ENCODE data around the gene MYO1A.

Gene MYO1A

DNA sequence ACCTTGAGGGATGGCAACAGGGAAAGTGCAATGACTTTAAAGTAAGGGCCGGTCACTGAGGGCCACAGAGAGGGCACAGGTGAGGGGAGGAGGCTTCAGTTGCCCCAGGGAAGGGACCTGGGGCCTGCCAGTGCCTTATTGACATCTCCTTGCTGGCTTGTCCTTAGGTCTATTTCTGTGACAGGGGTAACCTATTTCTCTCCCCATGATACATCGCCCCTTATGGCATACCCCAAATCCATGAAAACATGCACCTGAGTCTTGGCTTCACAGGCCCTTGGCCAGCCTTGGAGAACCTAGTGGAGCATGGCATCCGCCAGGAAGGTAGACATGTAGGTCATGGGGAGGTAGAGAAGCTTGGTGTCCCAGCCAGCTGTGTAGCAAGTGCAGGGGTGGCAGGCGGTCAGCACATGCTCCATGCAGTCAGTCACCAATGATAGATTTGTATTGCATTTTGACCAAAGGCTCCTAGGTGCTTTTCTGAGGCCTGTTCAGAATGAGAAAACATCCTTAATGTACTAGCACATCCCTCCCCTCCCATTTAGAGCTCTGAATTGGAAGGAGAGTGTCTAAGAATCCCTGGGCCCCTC, 68.9 kb downstream of the MYO1A start:
- Histone ChIP-seq H3K4me3 (ENCODE audit: low read depth, low read length) (no peak overlapping the region), H3K36me3 (ENCODE audit: control insufficient read depth, insufficient read depth, low read length) (no peaks in the 10 kb centered on the region), H3K4me1 (ENCODE audit: control insufficient read depth, insufficient read depth, low read length) (no peaks in the 10 kb centered on the region), H3K9me3 (ENCODE audit: control insufficient read depth, insufficient read depth, low read length) (no peaks in the 10 kb centered on the region), H3K9ac (ENCODE audit: low read depth, low read length) (no peak overlapping the region), H3K27me3 (ENCODE audit: control insufficient read depth, insufficient read depth, low read length) (no peaks in the 10 kb centered on the region)

DNA sequence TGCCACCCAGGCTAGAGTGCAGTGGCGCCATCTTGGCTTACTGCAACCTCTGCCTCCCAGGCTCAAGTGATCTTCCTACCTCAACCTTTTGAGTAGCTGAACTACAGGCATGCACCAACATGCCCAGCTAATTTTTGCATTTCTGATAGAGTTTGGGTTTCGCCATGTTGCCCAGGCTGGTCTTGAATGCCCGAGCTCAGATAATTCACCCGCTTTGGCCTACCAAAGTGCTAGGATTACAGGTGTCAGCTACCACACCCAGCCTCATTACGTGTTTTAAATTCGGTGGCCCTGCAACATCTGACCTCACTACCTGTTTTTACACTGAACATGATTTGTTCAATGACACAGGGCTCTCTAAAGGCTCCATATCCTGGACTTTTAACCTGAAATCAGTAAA, 69.7 kb downstream of the MYO1A start:
- Histone ChIP-seq H3K36me3 (ENCODE audit: control insufficient read depth, insufficient read depth, low read length) (no peaks in the 10 kb centered on the region), H3K9ac (ENCODE audit: low read depth, low read length) (no peak overlapping the region), H3K9me3 (ENCODE audit: control insufficient read depth, insufficient read depth, low read length) (no peaks in the 10 kb centered on the region), H3K4me3 (ENCODE audit: low read depth, low read length) (no peak overlapping the region), H3K27me3 (ENCODE audit: control insufficient read depth, insufficient read depth, low read length) (no peaks in the 10 kb centered on the region), H3K4me1 (ENCODE audit: control insufficient read depth, insufficient read depth, low read length) (no peaks in the 10 kb centered on the region)

- Histone ChIP-seq H3K9me3 (ENCODE audit: control insufficient read depth, insufficient read depth, low read length) (no peaks in the 10 kb centered on the region), H3K36me3 (ENCODE audit: control insufficient read depth, insufficient read depth, low read length) (no peaks in the 10 kb centered on the region), H3K27me3 (ENCODE audit: control insufficient read depth, insufficient read depth, low read length) (no peaks in the 10 kb centered on the region), H3K4me3 (ENCODE audit: low read depth, low read length) (no peak overlapping the region), H3K4me1 (ENCODE audit: control insufficient read depth, insufficient read depth, low read length) (no peaks in the 10 kb centered on the region), H3K9ac (ENCODE audit: low read depth, low read length) (no peak overlapping the region)
These were observed 70.3 kb downstream of the MYO1A start for GRCh38 chr12:56979628-56980027.
